ENCODE measurements around the gene CREB5.

GRCh38 chr7:28542410-28542809, 130.1 kb downstream of the CREB5 start:
- TF ChIP-seq OSR1 (CRISPR knock-in tag; IDR thresholded peaks at IDR 0.05) (no peak), PPARA (CRISPR knock-in tag; IDR thresholded peaks at IDR 0.05; ENCODE audit: borderline replicate concordance) (no peak), PATZ1 (CRISPR knock-in tag; IDR thresholded peaks at IDR 0.05; ENCODE audit: borderline replicate concordance) (no peak), POU6F1 (CRISPR knock-in tag; IDR thresholded peaks at IDR 0.05; ENCODE audit: borderline replicate concordance, low read depth) (no peak), RARB (CRISPR knock-in tag; IDR thresholded peaks at IDR 0.05) (no peak), CSDC2 (CRISPR knock-in tag; IDR thresholded peaks at IDR 0.05) (no peak), BACH2 (CRISPR knock-in tag; IDR thresholded peaks at IDR 0.05; ENCODE audit: borderline replicate concordance) (no peak), ESRRG (CRISPR knock-in tag; IDR thresholded peaks at IDR 0.05) (no peak), CREB5 (CRISPR knock-in tag; IDR thresholded peaks at IDR 0.05; ENCODE audit: low read depth) (no peak), CSRNP3 (CRISPR knock-in tag; IDR thresholded peaks at IDR 0.05) (no peak), ZFP3 (CRISPR knock-in tag; IDR thresholded peaks at IDR 0.05) (no peak), ARNTL (CRISPR knock-in tag; IDR thresholded peaks at IDR 0.05; ENCODE audit: borderline replicate concordance, low read depth) (no peak), ZNF565 (CRISPR knock-in tag; conservative IDR thresholded peaks at IDR 0.05; ENCODE audit: low read depth) (no peak)

Measured in SK-N-SH treated with all-trans-retinoic acid at 6 μM for 48 hours (cell line).